DMS114 treated with DMSO at 0.1 percent for 48 hours (cell line): Measurements from ENCODE around the gene TINAGL1.

Experiments
- DNase-seq: peaks from one replicate; lab custom pipeline; 2025; ENCODE audit not compliant: unreplicated experiment; lab: John Stamatoyannopoulos, UW

Gene TINAGL1

GRCh38 chr1:31626223-31627207, 50.2 kb downstream of the TINAGL1 start:
- DNase-seq = no peak

- no peak for DNase-seq
Measured at GRCh38 chr1:31627301-31627929, 51.1 kb downstream of the TINAGL1 start.

- DNase-seq = no peak
Measured at GRCh38 chr1:31627930-31628559, 51.7 kb downstream of the TINAGL1 start.

DNA sequence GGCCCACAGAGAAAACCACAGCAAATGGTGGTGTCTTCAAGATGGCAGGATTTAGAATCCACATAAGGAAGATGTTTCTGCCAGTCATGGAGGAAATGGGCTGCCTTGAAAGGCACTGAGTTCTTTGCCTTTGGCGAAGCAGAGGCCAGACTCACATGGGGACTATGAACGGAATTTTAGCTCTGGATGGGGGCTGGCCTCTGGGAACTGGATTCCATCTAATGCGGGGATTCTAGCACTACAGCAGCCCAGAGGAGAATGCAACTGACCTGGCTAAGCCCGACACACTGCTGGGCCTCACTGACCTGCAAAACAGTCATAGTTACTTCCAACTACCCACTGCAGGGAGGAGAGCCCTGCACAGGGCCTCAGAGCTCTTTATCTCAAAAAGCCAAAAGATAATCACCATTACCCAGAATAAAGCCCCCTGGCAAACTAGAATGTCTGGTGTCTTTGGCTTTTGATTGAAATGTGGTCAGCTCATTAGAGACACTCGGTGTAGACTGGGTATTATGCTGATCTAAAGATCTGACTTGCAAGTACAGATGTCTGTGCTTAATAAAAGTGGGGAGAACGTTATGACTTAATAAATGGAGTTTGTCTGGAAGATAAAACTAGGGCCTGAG, 52.7 kb downstream of the TINAGL1 start:
- no peak for DNase-seq

DNA sequence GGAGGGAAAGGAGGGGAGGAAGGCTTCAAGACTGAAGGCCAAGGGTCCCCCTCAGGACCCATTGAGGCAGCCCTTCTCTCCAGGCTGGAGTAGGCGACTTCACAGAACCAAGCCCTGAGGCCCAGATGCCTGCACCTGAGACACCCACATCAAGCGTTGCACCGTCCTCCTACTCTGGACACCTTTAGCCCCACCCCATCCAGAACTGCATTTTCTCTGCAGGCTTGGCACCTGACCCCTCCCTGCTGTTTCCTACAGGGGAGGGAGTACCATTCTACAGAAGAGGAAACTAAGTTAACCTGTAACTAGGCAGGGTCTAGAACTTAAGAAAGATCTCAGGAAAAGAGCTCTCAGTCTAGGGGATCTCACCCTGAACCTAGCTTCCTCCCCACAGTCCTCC, 56.3 kb downstream of the TINAGL1 start:
- DNase-seq = no peak

DNA sequence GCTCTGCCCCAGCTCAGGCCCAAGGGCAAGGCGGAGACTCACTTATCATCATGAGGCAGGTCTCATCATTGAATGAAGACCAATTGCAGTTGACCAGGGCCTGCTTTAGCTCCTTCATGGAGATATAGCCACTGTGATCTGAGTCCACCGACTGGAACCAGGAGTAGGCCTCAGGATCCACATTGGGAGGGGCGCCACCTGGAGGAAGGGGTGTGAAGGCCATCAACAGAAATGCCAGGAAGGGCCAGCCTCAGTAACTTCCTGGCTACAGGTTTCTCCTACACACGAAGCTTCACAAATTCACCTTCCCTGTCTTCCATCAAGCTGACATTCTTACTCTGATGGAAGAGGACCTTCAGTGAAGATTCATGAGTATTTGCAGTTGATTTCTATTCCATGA, 56.8 kb downstream of the TINAGL1 start:
- no peak for DNase-seq
